Measurements from ENCODE around the gene PRKG1. TPM values are rescaled to one million over a fixed set of nuclear protein-coding genes. Genes with fewer than 3 reads are reported as not detected.

PRKG1 gene
- total RNA-seq, 4 donors from 2014 or later = 1.2 to 6.5 (median 2.7) TPM

DNA sequence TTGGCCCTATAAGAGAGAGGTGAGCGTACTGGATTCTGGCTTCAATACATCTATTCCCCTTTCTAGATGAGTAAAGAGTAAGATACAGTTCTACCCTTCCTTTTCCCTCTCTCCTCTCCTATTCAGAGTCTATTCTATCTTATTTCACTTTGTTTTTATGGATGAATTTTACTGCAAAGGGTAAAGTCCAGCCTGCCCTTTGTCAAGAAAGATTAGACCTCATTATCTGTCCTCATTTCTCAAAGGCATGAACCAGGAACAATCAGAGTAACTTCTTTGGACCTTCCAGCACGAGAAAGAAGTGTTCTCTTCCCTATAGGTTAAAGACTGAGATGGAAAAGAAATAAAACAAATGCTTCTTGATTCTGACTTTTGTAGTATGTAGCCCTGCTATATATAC is 239.0 kb downstream of the PRKG1 start:
- no peaks in the 10 kb centered on the region for H3K9me3 ChIP-seq
- H3K4me1 ChIP-seq = peaks cover 6% of the 10 kb centered on the region
- 84% methylated on average over 2 of the region's 2 CpGs for WGBS
- no peak overlapping the region for H3K27ac ChIP-seq
- DNase-seq (ENCODE audit: low spot score in 2 of 2) = no peak
- H3K27me3 ChIP-seq = no peaks in the 10 kb centered on the region
- TF ChIP-seq EP300 (IDR thresholded peaks at IDR 0.05) (no peak), POLR2A (IDR thresholded peaks at IDR 0.05) (no peak), POLR2AphosphoS5 (IDR thresholded peaks at IDR 0.05) (no peak)
- TF ChIP-seq, protein P1, sequence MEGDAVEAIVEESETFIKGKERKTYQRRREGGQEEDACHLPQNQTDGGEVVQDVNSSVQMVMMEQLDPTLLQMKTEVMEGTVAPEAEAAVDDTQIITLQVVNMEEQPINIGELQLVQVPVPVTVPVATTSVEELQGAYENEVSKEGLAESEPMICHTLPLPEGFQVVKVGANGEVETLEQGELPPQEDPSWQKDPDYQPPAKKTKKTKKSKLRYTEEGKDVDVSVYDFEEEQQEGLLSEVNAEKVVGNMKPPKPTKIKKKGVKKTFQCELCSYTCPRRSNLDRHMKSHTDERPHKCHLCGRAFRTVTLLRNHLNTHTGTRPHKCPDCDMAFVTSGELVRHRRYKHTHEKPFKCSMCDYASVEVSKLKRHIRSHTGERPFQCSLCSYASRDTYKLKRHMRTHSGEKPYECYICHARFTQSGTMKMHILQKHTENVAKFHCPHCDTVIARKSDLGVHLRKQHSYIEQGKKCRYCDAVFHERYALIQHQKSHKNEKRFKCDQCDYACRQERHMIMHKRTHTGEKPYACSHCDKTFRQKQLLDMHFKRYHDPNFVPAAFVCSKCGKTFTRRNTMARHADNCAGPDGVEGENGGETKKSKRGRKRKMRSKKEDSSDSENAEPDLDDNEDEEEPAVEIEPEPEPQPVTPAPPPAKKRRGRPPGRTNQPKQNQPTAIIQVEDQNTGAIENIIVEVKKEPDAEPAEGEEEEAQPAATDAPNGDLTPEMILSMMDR (IDR thresholded peaks at IDR 0.05) = no peak
- no peaks in the 10 kb centered on the region for H3K36me3 ChIP-seq
- H3K4me3 ChIP-seq = no peak overlapping the region

DNA sequence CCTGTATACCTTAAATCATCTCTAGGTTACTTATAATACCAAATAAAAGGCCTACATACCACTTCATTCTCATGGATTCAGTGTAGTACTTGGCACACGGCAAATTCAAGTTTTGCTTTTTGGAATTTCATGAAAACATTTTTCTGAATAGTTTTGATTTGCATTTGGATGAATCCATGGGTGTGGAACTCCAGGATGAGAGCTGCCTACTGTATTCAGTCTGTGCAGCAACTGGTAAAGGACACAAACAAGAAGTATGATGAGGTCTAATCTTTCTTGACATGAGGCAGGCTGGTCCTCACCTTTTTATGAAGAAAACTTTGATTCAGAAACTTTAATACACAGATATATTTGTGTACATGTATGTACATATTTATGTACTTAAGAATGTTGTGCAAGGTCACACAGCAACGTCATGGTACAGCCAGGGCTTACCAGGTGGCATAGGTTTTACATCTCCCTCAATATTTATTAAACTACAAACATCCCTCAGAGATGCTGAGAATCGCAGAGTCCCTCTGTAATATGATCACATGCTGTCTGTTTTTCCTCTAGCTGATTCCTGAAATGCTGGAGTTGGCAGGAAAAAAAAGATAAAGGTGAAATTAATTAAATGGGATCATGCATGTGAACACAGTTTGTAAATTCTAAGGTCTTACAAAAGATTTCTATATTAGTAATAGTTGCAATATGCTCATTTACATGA is 239.6 kb downstream of the PRKG1 start:
- Histone ChIP-seq H3K27me3 (no peaks in the 10 kb centered on the region), H3K4me1 (peaks cover 6% of the 10 kb centered on the region), H3K36me3 (no peaks in the 10 kb centered on the region), H3K9me3 (no peaks in the 10 kb centered on the region), H3K4me3 (no peak overlapping the region), H3K27ac (no peak overlapping the region)
- no peak for DNase-seq (ENCODE audit: low spot score in 2 of 2)
- no peak for TF ChIP-seq EP300 (IDR thresholded peaks at IDR 0.05)
- no peak for TF ChIP-seq POLR2AphosphoS5 (IDR thresholded peaks at IDR 0.05)
- TF ChIP-seq, protein P1 (IDR thresholded peaks at IDR 0.05) = no peak
- TF ChIP-seq POLR2A (IDR thresholded peaks at IDR 0.05) = no peak
- WGBS = 56% methylated on average over 3 of the region's 3 CpGs

DNA sequence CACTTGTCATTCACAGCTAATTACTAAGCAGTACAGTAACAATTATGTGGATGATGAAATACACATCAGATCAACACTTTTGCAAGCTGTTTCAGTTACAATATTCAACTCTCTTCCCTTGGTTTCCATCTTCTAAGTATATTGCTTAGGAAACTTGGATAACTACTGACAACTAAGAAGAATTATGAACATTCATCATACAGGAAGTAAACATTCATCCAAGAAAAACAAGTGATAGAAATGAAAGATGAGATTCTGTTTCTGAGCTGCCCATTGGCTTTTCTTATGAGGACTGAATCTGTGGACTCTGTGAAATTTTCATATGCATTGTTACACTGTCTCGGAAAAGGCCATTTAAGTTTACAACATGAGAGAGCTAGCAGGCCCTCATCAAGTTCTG is 240.2 kb downstream of the PRKG1 start:
- no peak for DNase-seq (ENCODE audit: low spot score in 2 of 2)
- Histone ChIP-seq H3K4me1 (peaks cover 6% of the 10 kb centered on the region), H3K27me3 (no peaks in the 10 kb centered on the region), H3K36me3 (no peaks in the 10 kb centered on the region), H3K9me3 (no peaks in the 10 kb centered on the region), H3K4me3 (no peak overlapping the region), H3K27ac (no peak overlapping the region)
- TF ChIP-seq EP300 (IDR thresholded peaks at IDR 0.05) (no peak), POLR2A (IDR thresholded peaks at IDR 0.05) (no peak), POLR2AphosphoS5 (IDR thresholded peaks at IDR 0.05) (no peak)
- TF ChIP-seq, protein P1 (IDR thresholded peaks at IDR 0.05) = no peak
- 91% methylated on average over 1 of the region's 1 CpG for WGBS

DNA sequence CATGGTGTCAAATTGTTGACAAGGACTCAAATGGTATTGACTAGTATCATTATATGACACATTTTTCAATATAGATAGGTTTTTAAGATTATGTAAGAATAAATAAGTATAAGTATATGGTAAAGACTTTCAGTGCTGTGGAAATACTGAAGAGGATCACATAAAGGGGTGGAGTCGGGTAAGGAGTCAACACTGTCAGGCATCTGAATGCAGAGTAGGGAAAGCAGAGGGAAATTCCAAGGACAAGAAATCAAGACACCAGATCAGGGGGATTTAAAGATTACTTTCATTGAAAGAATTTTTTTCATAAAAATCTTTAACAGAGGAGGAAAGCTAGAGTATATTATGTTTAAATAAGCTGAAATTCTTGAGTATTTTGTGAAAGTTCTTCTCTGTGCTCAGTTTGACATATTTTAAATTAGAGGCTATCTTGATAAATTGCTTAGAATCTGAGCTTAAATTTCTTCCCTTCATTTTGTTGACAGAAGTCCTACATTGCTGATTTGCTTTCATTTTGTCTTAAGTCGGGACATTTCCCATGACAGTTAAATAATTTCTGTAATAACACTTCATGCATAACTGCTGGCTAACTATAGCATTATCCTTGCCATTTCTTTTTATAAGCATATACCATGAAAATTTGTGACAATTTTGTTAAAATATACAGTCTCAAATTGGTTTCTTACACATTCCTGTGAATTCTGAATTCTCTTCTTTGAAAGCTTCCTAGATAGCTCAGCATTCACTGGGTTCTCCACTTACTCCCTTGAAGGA is 244.3 kb downstream of the PRKG1 start:
- Histone ChIP-seq H3K9me3 (no peaks in the 10 kb centered on the region), H3K4me3 (no peak overlapping the region), H3K27me3 (no peaks in the 10 kb centered on the region), H3K27ac (no peak overlapping the region), H3K36me3 (no peaks in the 10 kb centered on the region), H3K4me1 (peaks cover 5% of the 10 kb centered on the region)
- 72% methylated on average over 2 of the region's 2 CpGs for WGBS
- no peak for DNase-seq (ENCODE audit: low spot score in 2 of 2)
- TF ChIP-seq, protein P1 (IDR thresholded peaks at IDR 0.05) = no peak
- TF ChIP-seq EP300 (IDR thresholded peaks at IDR 0.05) (no peak), POLR2AphosphoS5 (IDR thresholded peaks at IDR 0.05) (no peak), POLR2A (IDR thresholded peaks at IDR 0.05) (no peak)

GRCh38 chr10:51319173-51319435 is 244.8 kb downstream of the PRKG1 start:
- Histone ChIP-seq H3K4me1 (peaks cover under 1% of the 10 kb centered on the region), H3K27me3 (no peaks in the 10 kb centered on the region), H3K4me3 (no peak overlapping the region), H3K36me3 (no peaks in the 10 kb centered on the region), H3K9me3 (no peaks in the 10 kb centered on the region), H3K27ac (no peak overlapping the region)
- DNase-seq (ENCODE audit: low spot score in 2 of 2) = no peak
- WGBS = 59% methylated on average over 1 of the region's 1 CpG
- TF ChIP-seq POLR2AphosphoS5 (IDR thresholded peaks at IDR 0.05) (no peak), POLR2A (IDR thresholded peaks at IDR 0.05) (no peak), EP300 (IDR thresholded peaks at IDR 0.05) (no peak)
- TF ChIP-seq, protein P1 (IDR thresholded peaks at IDR 0.05) = no peak
